B cell (primary cell): Measurements from ENCODE around the gene SP6. TPM values are rescaled to one million over a fixed set of nuclear protein-coding genes. Genes with fewer than 3 reads are reported as not detected.

Source experiments
- ATAC-seq: fragments of 200-7000 bp; cut with Tn5 transposase; one replicate; pipeline ENCODE4 v1.10.0; 2021; ENCODE audit warnings: low read depth, mild to moderate bottlenecking, moderate number of reproducible peaks, moderate library complexity
- CTCF ChIA-PET: fragments of 350-600 bp; sonication (Branson Sonifier 250); formaldehyde crosslinking; loops from one replicate; lab custom pipeline; 2021; ENCODE audit warnings: antibody characterized with exemption, inconsistent platforms; lab: Charles Lee
- POLR2A ChIA-PET: fragments of 350-600 bp; sonication (Branson Sonifier 250); formaldehyde crosslinking; loops from one replicate; lab custom pipeline; 2021; ENCODE audit warnings: antibody characterized with exemption; lab: Charles Lee
- DNase-seq: peaks from one replicate; pipeline ENCODE4 v3.0.0; 2013
- H2AFZ ChIP-seq: 2 replicates; pipeline ENCODE4 v1.6.1; 2012; ENCODE audit warnings: mild to moderate bottlenecking, low read depth, low read length; ENCODE audit not compliant: insufficient read depth, poor library complexity, severe bottlenecking
- H3K27ac ChIP-seq, 2 donors: 1 replicate in 1 of 2; 2 replicates in 1 of 2; pipeline ENCODE4 v1.5.1; 2012 to 2013; ENCODE audit warnings: low read length in 2 of 2, mild to moderate bottlenecking in 2 of 2, moderate library complexity in 1 of 2
- H3K27me3 ChIP-seq, 4 experiments: fragments of 200-600 bp in 1 of 4; sonication (generic) in 1 of 4; replicated peaks in 1 of 4; 1 replicate in 2 of 4; 2 replicates in 2 of 4; pipeline versions ENCODE4 v1.6.1 to v1.7.0; 2013 to 2016; ENCODE audit warnings: low read length in 3 of 4, mild to moderate bottlenecking in 2 of 4, mixed read lengths in 1 of 4, moderate library complexity in 1 of 4; ENCODE audit not compliant: insufficient read depth in 4 of 4, control insufficient read depth in 3 of 4; ENCODE audit errors: control extremely low read depth in 1 of 4
- H3K36me3 ChIP-seq, 2 experiments: replicated peaks in 1 of 2; 1 replicate in 1 of 2; 2 replicates in 1 of 2; pipeline versions ENCODE4 v1.6.1 to v1.7.1; 2013; ENCODE audit warnings: low read length in 1 of 2; ENCODE audit not compliant: insufficient read depth in 2 of 2, control insufficient read depth in 1 of 2; ENCODE audit errors: control extremely low read depth in 1 of 2, extremely low read depth in 1 of 2
- H3K4me1 ChIP-seq, 2 donors: fragments of 200-600 bp in 1 of 2; sonication (generic) in 1 of 2; 1 replicate in 1 of 2; 2 replicates in 1 of 2; pipeline versions ENCODE4 v1.5.1 to v1.6.1; 2013 to 2017; ENCODE audit warnings: low read length in 2 of 2; ENCODE audit not compliant: control insufficient read depth in 2 of 2, insufficient read depth in 2 of 2
- H3K4me2 ChIP-seq: replicated peaks from 2 replicates; pipeline ENCODE3; 2012; ENCODE audit warnings: mild to moderate bottlenecking, low read depth, low read length; ENCODE audit not compliant: poor library complexity, severe bottlenecking
- H3K4me3 ChIP-seq, 5 experiments: fragments of 200-600 bp in 1 of 5; sonication (generic) in 1 of 5; 1 replicate in 3 of 5; 2 replicates in 2 of 5; pipeline versions ENCODE4 v1.5.1 to v1.7.0; 2011 to 2016; ENCODE audit warnings: low read length in 4 of 5, mild to moderate bottlenecking in 4 of 5, low read depth in 2 of 5, control low read depth in 1 of 5, moderate library complexity in 1 of 5; ENCODE audit not compliant: insufficient read depth in 1 of 5; ENCODE audit errors: control extremely low read depth in 1 of 5, extremely low read depth in 1 of 5
- H3K79me2 ChIP-seq: fragments of 200-600 bp; sonication (generic); one replicate; pipeline ENCODE4 v1.6.0; 2016; ENCODE audit warnings: low read length; ENCODE audit not compliant: control insufficient read depth, insufficient read depth
- H3K9ac ChIP-seq: fragments of 200-600 bp; sonication (generic); 2 replicates; pipeline ENCODE4 v1.6.1; 2017; ENCODE audit warnings: mild to moderate bottlenecking, low read length, moderate library complexity
- H3K9me3 ChIP-seq, 3 donors: one replicate each; pipeline versions ENCODE4 v1.6.1 to v1.7.1; 2013; ENCODE audit warnings: low read length in 2 of 3; ENCODE audit not compliant: control insufficient read depth in 2 of 3, insufficient read depth in 1 of 3; ENCODE audit errors: control extremely low read depth in 1 of 3
- H4K20me1 ChIP-seq: 2 replicates; pipeline ENCODE4 v1.6.0; 2012; ENCODE audit warnings: mild to moderate bottlenecking, low read length; ENCODE audit not compliant: insufficient read depth, control insufficient read depth, poor library complexity, severe bottlenecking
- H3K27ac Mint-ChIP-seq: one replicate; pipeline ENCODE4 v1.8.0; 2021; ENCODE audit warnings: mixed read lengths
- H3K27me3 Mint-ChIP-seq: one replicate; pipeline ENCODE4 v1.8.0; 2021; ENCODE audit warnings: mixed read lengths
- H3K4me1 Mint-ChIP-seq: one replicate; pipeline ENCODE4 v1.8.0; 2021; ENCODE audit warnings: mixed read lengths
- H3K4me3 Mint-ChIP-seq: one replicate; pipeline ENCODE4 v1.8.0; 2021; ENCODE audit warnings: mixed read lengths
- H3K9me3 Mint-ChIP-seq: one replicate; pipeline ENCODE4 v1.8.0; 2022; ENCODE audit warnings: mixed read lengths; ENCODE audit not compliant: insufficient read depth
- EZH2 ChIP-seq: IDR thresholded peaks from 2 replicates; pipeline ENCODE4 v1.6.1; 2012; ENCODE audit warnings: borderline replicate concordance, low read depth, mild to moderate bottlenecking, moderate library complexity, low read length; ENCODE audit not compliant: insufficient read depth, poor library complexity, severe bottlenecking
- WGBS: methylation state at CpG from one replicate; pipeline ENCODE4 v1.1.5; 2013; ENCODE audit warnings: missing lambda C conversion rate; ENCODE audit not compliant: insufficient coverage; 5-methylcytosine and 5-hydroxymethylcytosine counted together
- intact Hi-C: fragments of 100-400 bp; cut with micrococcal nuclease; formaldehyde crosslinking; loops from one replicate; pipeline ENCODE4 v1.10.0; 2022
- polyA plus RNA-seq: library from polyadenylated mRNA; depleted of rRNA; stranded (reverse); fragments of >200 nt; gene quantifications from 2 replicates; pipeline ENCODE4 v1.2.3, GENCODE V29; 2012
- total RNA-seq, 2 donors: library from RNA; stranded (reverse); fragments of 120-200 nt in 1 of 2; gene quantifications; 1 replicate in 1 of 2; 2 replicates in 1 of 2; pipeline versions ENCODE4 v1.2.3 to v1.2.4, GENCODE V29; 2013 to 2022
- TF ChIP-seq, protein P1 (sequence below): fragments of 200-600 bp; IDR thresholded peaks from one replicate; pipeline ENCODE4 v1.8.0; 2022; ENCODE audit warnings: antibody characterized with exemption, mild to moderate bottlenecking

Gene SP6
- total and polyA plus RNA-seq, 2 donors (not counting 1 experiment from before 2014, with no cell fraction given) = 0.04 TPM; not detected in 1

DNA sequence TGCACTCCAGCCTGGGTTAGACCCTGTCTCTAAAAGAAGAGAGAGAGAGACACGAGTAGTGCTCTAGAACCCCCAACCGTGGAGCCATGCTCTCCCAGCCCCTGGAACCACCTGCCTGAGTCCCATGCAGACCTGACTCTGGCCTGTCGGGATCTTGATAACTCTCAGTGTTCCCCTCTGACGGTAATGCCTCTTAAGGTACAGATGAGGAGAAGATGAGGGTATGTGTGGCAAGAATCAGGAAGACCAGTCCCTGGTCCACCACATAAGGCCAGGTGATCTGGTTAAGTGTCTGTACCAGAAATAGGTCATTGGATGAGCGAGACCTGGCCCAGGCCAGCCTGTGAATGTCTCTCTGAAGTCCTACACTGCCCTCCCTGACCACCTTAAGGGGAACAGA lies 47.8 kb downstream of the SP6 start:
- no peak overlapping the region for H3K27ac ChIP-seq
- H3K4me2 ChIP-seq = no peak overlapping the region
- DNase-seq (no peak), ATAC-seq (no peak)
- H4K20me1 ChIP-seq = no peaks in the 10 kb centered on the region
- intact Hi-C loops = loop anchor here (2.0 to 10.0 kb wide), 2 partner anchors 26 to 108 kb away; partner anchors contain the start of gene TBKBP1
- H3K9me3 Mint-ChIP-seq = no peaks in the 10 kb centered on the region
- peaks cover 0 to 4% (median 0%) of the 10 kb centered on the region in 4 experiments for H3K27me3 ChIP-seq
- ChIA-PET CTCF (interaction anchor here (1.1 to 2.8 kb wide), 4 partner anchors 19 to 139 kb away, joined by 3 to 14 read pairs (median 6); no protein-coding TSS in a partner anchor), POLR2A (no interaction called here)
- WGBS = 50% methylated on average over 1 of the region's 5 CpGs
- H3K36me3 ChIP-seq = peaks cover 0 to 8% of the 10 kb centered on the region in 2 experiments
- H3K4me3 ChIP-seq = no peak overlapping the region
- H3K4me3 Mint-ChIP-seq = no peak overlapping the region
- no peaks in the 10 kb centered on the region for H3K4me1 ChIP-seq
- H2AFZ ChIP-seq = no peak overlapping the region
- no peaks in the 10 kb centered on the region for H3K27me3 Mint-ChIP-seq
- no peaks in the 10 kb centered on the region for H3K79me2 ChIP-seq
- H3K9ac ChIP-seq = no peak overlapping the region
- TF ChIP-seq, protein P1, sequence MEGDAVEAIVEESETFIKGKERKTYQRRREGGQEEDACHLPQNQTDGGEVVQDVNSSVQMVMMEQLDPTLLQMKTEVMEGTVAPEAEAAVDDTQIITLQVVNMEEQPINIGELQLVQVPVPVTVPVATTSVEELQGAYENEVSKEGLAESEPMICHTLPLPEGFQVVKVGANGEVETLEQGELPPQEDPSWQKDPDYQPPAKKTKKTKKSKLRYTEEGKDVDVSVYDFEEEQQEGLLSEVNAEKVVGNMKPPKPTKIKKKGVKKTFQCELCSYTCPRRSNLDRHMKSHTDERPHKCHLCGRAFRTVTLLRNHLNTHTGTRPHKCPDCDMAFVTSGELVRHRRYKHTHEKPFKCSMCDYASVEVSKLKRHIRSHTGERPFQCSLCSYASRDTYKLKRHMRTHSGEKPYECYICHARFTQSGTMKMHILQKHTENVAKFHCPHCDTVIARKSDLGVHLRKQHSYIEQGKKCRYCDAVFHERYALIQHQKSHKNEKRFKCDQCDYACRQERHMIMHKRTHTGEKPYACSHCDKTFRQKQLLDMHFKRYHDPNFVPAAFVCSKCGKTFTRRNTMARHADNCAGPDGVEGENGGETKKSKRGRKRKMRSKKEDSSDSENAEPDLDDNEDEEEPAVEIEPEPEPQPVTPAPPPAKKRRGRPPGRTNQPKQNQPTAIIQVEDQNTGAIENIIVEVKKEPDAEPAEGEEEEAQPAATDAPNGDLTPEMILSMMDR = no peak
- no peak for TF ChIP-seq EZH2
- H3K27ac Mint-ChIP-seq = no peak overlapping the region
- H3K4me1 Mint-ChIP-seq = peaks cover 1% of the 10 kb centered on the region
- no peaks in the 10 kb centered on the region for H3K9me3 ChIP-seq

DNA sequence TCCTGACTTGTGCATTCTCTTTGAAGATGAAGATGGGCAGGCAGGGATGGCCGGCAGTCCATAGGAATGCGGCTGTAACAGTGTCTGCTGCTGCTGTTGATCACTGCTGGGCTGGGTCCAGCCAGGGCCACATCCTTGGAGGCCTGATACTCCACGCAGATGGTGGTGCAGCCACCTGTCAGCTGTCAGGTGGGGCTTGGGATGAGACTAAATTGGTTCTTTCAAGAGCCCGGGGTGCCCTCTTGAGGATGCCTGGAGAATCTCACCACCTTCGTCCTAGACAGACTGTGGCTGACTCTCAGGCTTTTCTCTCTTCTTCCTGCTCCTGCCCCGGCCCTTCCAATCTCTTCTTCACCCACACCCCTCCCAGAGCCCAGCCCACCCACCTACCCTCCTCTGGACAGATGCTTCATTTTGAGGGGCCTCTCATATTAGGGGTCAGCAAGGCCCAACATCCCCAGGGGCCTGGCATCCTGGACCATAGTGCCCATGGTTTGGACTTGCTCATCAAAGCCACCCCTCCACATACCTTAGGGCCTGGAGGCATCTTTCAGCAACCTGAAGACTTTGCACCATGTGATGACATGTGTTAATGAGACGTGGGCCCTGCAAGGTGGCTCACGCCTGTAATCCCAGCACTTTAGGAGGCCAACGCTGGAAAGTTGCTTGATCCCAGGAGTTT lies 48.5 kb downstream of the SP6 start:
- Histone ChIP-seq H3K4me2 (no peak overlapping the region), H3K27ac (no peak overlapping the region), H3K27me3 (peaks cover 0 to 8% (median 0%) of the 10 kb centered on the region in 4 experiments), H3K79me2 (no peaks in the 10 kb centered on the region), H3K9ac (no peak overlapping the region), H3K36me3 (peaks cover 0 to 5% of the 10 kb centered on the region in 2 experiments), H2AFZ (no peak overlapping the region), H3K4me3 (no peak overlapping the region), H3K4me1 (no peaks in the 10 kb centered on the region), H3K9me3 (no peaks in the 10 kb centered on the region), H4K20me1 (no peaks in the 10 kb centered on the region)
- ATAC-seq (peak; percentile 79), DNase-seq (peak; percentile 68)
- peaks cover 7% of the 10 kb centered on the region for H3K27me3 Mint-ChIP-seq
- TF ChIP-seq, protein P1 = peak; percentile 71
- no peak for TF ChIP-seq EZH2
- ChIA-PET POLR2A (no interaction called here), CTCF (interaction anchor here (0.6 to 2.8 kb wide), 12 partner anchors 20 to 726 kb away, joined by 3 to 14 read pairs (median 3); no protein-coding TSS in a partner anchor)
- WGBS = 32% methylated on average over 8 of the region's 9 CpGs
- peaks cover 1% of the 10 kb centered on the region for H3K4me1 Mint-ChIP-seq
- H3K4me3 Mint-ChIP-seq = no peak overlapping the region
- no peaks in the 10 kb centered on the region for H3K9me3 Mint-ChIP-seq
- intact Hi-C loops = loop anchor here (1.0 to 10.0 kb wide), 3 partner anchors 26 to 138 kb away; partner anchors contain the start of gene TBKBP1
- H3K27ac Mint-ChIP-seq = no peak overlapping the region
